ENCODE measurements around the gene C22orf39. TPM values are rescaled to one million over a fixed set of nuclear protein-coding genes. Genes with fewer than 3 reads are reported as not detected.
A peak's percentile ranks its signal among the peaks of the same experiment; 100 is the strongest.

The C22orf39 gene
- total RNA-seq, 1 experiment from 2014 or later = 26.5 TPM

DNA sequence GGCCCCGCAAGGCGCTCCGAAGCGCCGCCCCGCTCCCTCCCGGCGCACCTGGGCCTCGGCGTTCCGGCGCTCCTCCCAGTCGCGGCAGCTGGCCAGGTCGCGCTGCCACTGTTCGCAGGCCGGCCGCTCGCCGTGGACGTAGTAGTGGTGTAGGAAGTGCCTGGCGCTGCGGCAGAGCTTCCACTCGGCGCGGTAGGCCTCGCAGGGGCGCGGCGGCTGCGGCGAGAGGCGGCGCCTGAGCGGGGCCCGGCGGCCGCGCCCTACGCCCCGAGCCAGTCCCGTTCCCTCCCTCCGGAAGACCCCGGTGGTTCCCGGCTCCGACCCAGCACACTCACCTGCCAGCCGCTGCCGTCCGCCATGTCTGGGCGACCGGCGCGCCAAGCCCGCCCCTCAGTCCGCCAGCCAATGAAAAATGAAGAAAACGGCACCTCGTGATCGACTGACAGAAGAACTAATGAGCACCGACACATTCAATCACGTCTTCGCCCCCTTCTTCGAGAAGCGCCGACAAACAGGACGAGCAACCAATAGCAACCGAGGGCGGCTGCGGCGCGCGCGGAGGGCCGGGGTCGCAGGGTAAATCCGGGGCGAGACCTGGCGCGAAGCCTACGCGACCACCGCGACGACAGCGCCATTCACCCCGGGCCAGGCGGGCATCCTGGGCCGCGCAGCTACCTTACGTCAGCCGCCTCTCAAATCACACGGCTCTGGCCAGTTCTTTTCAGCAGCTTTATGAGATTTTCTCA lies at the start of gene C22orf39 (continued):
- TF ChIP-seq, protein P1, sequence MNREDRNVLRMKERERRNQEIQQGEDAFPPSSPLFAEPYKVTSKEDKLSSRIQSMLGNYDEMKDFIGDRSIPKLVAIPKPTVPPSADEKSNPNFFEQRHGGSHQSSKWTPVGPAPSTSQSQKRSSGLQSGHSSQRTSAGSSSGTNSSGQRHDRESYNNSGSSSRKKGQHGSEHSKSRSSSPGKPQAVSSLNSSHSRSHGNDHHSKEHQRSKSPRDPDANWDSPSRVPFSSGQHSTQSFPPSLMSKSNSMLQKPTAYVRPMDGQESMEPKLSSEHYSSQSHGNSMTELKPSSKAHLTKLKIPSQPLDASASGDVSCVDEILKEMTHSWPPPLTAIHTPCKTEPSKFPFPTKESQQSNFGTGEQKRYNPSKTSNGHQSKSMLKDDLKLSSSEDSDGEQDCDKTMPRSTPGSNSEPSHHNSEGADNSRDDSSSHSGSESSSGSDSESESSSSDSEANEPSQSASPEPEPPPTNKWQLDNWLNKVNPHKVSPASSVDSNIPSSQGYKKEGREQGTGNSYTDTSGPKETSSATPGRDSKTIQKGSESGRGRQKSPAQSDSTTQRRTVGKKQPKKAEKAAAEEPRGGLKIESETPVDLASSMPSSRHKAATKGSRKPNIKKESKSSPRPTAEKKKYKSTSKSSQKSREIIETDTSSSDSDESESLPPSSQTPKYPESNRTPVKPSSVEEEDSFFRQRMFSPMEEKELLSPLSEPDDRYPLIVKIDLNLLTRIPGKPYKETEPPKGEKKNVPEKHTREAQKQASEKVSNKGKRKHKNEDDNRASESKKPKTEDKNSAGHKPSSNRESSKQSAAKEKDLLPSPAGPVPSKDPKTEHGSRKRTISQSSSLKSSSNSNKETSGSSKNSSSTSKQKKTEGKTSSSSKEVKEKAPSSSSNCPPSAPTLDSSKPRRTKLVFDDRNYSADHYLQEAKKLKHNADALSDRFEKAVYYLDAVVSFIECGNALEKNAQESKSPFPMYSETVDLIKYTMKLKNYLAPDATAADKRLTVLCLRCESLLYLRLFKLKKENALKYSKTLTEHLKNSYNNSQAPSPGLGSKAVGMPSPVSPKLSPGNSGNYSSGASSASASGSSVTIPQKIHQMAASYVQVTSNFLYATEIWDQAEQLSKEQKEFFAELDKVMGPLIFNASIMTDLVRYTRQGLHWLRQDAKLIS (CRISPR knock-in tag; IDR thresholded peaks at IDR 0.05; ENCODE audit: borderline replicate concordance) = no peak
- TF ChIP-seq, protein P2, sequence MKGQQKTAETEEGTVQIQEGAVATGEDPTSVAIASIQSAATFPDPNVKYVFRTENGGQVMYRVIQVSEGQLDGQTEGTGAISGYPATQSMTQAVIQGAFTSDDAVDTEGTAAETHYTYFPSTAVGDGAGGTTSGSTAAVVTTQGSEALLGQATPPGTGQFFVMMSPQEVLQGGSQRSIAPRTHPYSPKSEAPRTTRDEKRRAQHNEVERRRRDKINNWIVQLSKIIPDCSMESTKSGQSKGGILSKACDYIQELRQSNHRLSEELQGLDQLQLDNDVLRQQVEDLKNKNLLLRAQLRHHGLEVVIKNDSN (CRISPR knock-in tag; IDR thresholded peaks at IDR 0.05) = peak; percentile 76
- TF ChIP-seq ZBTB43 (CRISPR knock-in tag; IDR thresholded peaks at IDR 0.05) (no peak), ELF4 (CRISPR knock-in tag; IDR thresholded peaks at IDR 0.05; ENCODE audit: low read depth) (no peak), PRDM15 (CRISPR knock-in tag; IDR thresholded peaks at IDR 0.05) (peak; percentile 31; the same call in 1 of the 2 replicates), GTF2I (CRISPR knock-in tag; conservative IDR thresholded peaks at IDR 0.05) (no peak), ETV6 (CRISPR knock-in tag; IDR thresholded peaks at IDR 0.05) (0 out of 2 replicates have a peak, but pooled peaks have one; percentile 64), NFYB (CRISPR knock-in tag; conservative IDR thresholded peaks at IDR 0.05; ENCODE audit: low read depth) (peak; percentile 97), NR3C1 (CRISPR knock-in tag; conservative IDR thresholded peaks at IDR 0.05; ENCODE audit: low read depth) (no peak), ZMAT4 (CRISPR knock-in tag; IDR thresholded peaks at IDR 0.05) (no peak), SMAD4 (CRISPR knock-in tag; IDR thresholded peaks at IDR 0.05) (no peak), ZNF219 (CRISPR knock-in tag; IDR thresholded peaks at IDR 0.05; ENCODE audit: borderline replicate concordance) (no peak), MLX (CRISPR knock-in tag; IDR thresholded peaks at IDR 0.05) (no peak), ZBTB21 (CRISPR knock-in tag; IDR thresholded peaks at IDR 0.05; ENCODE audit: borderline replicate concordance) (no peak)
- TF ChIP-seq, protein P3, sequence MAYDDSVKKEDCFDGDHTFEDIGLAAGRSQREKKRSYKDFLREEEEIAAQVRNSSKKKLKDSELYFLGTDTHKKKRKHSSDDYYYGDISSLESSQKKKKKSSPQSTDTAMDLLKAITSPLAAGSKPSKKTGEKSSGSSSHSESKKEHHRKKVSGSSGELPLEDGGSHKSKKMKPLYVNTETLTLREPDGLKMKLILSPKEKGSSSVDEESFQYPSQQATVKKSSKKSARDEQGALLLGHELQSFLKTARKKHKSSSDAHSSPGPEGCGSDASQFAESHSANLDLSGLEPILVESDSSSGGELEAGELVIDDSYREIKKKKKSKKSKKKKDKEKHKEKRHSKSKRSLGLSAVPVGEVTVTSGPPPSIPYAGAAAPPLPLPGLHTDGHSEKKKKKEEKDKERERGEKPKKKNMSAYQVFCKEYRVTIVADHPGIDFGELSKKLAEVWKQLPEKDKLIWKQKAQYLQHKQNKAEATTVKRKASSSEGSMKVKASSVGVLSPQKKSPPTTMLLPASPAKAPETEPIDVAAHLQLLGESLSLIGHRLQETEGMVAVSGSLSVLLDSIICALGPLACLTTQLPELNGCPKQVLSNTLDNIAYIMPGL (CRISPR knock-in tag; IDR thresholded peaks at IDR 0.05) = no peak
- TF ChIP-seq, protein P4, sequence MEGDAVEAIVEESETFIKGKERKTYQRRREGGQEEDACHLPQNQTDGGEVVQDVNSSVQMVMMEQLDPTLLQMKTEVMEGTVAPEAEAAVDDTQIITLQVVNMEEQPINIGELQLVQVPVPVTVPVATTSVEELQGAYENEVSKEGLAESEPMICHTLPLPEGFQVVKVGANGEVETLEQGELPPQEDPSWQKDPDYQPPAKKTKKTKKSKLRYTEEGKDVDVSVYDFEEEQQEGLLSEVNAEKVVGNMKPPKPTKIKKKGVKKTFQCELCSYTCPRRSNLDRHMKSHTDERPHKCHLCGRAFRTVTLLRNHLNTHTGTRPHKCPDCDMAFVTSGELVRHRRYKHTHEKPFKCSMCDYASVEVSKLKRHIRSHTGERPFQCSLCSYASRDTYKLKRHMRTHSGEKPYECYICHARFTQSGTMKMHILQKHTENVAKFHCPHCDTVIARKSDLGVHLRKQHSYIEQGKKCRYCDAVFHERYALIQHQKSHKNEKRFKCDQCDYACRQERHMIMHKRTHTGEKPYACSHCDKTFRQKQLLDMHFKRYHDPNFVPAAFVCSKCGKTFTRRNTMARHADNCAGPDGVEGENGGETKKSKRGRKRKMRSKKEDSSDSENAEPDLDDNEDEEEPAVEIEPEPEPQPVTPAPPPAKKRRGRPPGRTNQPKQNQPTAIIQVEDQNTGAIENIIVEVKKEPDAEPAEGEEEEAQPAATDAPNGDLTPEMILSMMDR (IDR thresholded peaks at IDR 0.05) = no peak
- TF ChIP-seq, protein P5, sequence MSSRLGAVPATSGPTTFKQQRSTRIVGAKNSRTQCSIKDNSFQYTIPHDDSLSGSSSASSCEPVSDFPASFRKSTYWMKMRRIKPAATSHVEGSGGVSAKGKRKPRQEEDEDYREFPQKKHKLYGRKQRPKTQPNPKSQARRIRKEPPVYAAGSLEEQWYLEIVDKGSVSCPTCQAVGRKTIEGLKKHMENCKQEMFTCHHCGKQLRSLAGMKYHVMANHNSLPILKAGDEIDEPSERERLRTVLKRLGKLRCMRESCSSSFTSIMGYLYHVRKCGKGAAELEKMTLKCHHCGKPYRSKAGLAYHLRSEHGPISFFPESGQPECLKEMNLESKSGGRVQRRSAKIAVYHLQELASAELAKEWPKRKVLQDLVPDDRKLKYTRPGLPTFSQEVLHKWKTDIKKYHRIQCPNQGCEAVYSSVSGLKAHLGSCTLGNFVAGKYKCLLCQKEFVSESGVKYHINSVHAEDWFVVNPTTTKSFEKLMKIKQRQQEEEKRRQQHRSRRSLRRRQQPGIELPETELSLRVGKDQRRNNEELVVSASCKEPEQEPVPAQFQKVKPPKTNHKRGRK (CRISPR knock-in tag; IDR thresholded peaks at IDR 0.05; ENCODE audit: borderline replicate concordance) = no peak
- TF ChIP-seq, protein P6, sequence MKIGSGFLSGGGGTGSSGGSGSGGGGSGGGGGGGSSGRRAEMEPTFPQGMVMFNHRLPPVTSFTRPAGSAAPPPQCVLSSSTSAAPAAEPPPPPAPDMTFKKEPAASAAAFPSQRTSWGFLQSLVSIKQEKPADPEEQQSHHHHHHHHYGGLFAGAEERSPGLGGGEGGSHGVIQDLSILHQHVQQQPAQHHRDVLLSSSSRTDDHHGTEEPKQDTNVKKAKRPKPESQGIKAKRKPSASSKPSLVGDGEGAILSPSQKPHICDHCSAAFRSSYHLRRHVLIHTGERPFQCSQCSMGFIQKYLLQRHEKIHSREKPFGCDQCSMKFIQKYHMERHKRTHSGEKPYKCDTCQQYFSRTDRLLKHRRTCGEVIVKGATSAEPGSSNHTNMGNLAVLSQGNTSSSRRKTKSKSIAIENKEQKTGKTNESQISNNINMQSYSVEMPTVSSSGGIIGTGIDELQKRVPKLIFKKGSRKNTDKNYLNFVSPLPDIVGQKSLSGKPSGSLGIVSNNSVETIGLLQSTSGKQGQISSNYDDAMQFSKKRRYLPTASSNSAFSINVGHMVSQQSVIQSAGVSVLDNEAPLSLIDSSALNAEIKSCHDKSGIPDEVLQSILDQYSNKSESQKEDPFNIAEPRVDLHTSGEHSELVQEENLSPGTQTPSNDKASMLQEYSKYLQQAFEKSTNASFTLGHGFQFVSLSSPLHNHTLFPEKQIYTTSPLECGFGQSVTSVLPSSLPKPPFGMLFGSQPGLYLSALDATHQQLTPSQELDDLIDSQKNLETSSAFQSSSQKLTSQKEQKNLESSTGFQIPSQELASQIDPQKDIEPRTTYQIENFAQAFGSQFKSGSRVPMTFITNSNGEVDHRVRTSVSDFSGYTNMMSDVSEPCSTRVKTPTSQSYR (CRISPR knock-in tag; IDR thresholded peaks at IDR 0.05) = 0 out of 2 replicates have a peak, but pooled peaks have one; percentile 44
